Germinal center (tissue), 1 donor: Measurements from ENCODE around the gene HACD1.

Experiments
- DNase-seq: peaks from one replicate; pipeline ENCODE4 v3.0.0; 2012; ENCODE audit warnings: mixed read lengths, low spot score

The HACD1 gene

GRCh38 chr10:17617031-17617911, at the start of gene HACD1:
HACD1 (minus strand) TSS chr10:17617374; CDS start chr10:17617339, 35 bp downstream.
- DNase-seq = peak; percentile 67

GRCh38 chr10:17665747-17666146, 48.6 kb upstream of the HACD1 start:
- no peak for DNase-seq

GRCh38 chr10:17663450-17663849, 46.3 kb upstream of the HACD1 start:
- no peak for DNase-seq

GRCh38 chr10:17662193-17663138, 45.3 kb upstream of the HACD1 start:
- no peak for DNase-seq

GRCh38 chr10:17661510-17661909, 44.3 kb upstream of the HACD1 start:
- no peak for DNase-seq

GRCh38 chr10:17660921-17661320, 43.7 kb upstream of the HACD1 start:
- no peak for DNase-seq

GRCh38 chr10:17659365-17659764, 42.2 kb upstream of the HACD1 start:
- no peak for DNase-seq

- no peak for DNase-seq
Observed at GRCh38 chr10:17657103-17657500, 39.9 kb upstream of the HACD1 start.

GRCh38 chr10:17655567-17656146, 38.5 kb upstream of the HACD1 start:
- peak; percentile 12 for DNase-seq

- DNase-seq = no peak
Observed at GRCh38 chr10:17655009-17655408, 37.8 kb upstream of the HACD1 start.

GRCh38 chr10:17652585-17652984, 35.4 kb upstream of the HACD1 start:
- DNase-seq = no peak

- no peak for DNase-seq
Observed at GRCh38 chr10:17651896-17652295, 34.7 kb upstream of the HACD1 start.

- DNase-seq = no peak
Observed at GRCh38 chr10:17650416-17650815, 33.2 kb upstream of the HACD1 start.

- DNase-seq = no peak
Observed at GRCh38 chr10:17649836-17650235, 32.7 kb upstream of the HACD1 start.

- DNase-seq = no peak
Observed at GRCh38 chr10:17649052-17649451, 31.9 kb upstream of the HACD1 start.

GRCh38 chr10:17648243-17649035, 31.3 kb upstream of the HACD1 start:
- no peak for DNase-seq

- no peak for DNase-seq
Observed at GRCh38 chr10:17647326-17647725, 30.2 kb upstream of the HACD1 start.

GRCh38 chr10:17645621-17646345, 28.6 kb upstream of the HACD1 start:
- no peak for DNase-seq

GRCh38 chr10:17644485-17644943, 27.3 kb upstream of the HACD1 start:
- no peak for DNase-seq

GRCh38 chr10:17643755-17644484, 26.7 kb upstream of the HACD1 start, which contains the start of gene STAM:
STAM (plus strand) TSS chr10:17644151; CDS start chr10:17644340, 189 bp downstream.
- peak; percentile 89 for DNase-seq
